22Rv1 (cell line): Measurements from ENCODE around the gene ITGB7.

Source experiments
- ZFX ChIP-seq: fragments of 450-650 bp; IDR thresholded peaks from 2 replicates; pipeline ENCODE4 v1.6.1; 2017; ENCODE audit warnings: antibody characterized with exemption, borderline replicate concordance
- TF ChIP-seq, protein P1 (sequence below): fragments of 450-650 bp; IDR thresholded peaks from 2 replicates; pipeline ENCODE4 v1.5.1; 2017; ENCODE audit warnings: mild to moderate bottlenecking

DNA sequence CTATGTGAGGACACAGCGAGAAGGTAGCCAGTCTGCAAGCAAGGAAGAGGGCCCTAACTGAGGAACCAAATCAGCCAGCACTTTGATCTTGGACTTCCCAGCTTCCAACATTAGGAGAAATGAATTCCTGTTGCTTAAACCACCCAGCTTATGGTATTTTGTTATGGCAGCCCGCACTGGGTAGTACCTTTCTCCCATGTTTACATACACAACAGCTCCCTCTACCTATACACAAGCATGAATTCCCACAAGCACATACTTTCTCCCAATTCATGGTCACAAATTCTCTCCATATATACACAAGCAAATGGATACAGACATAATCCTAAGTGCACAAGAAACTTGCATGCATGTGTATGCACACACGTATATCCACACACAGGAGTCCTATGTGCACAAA is 7.4 kb downstream of the ITGB7 start:
- TF ChIP-seq, protein P1, sequence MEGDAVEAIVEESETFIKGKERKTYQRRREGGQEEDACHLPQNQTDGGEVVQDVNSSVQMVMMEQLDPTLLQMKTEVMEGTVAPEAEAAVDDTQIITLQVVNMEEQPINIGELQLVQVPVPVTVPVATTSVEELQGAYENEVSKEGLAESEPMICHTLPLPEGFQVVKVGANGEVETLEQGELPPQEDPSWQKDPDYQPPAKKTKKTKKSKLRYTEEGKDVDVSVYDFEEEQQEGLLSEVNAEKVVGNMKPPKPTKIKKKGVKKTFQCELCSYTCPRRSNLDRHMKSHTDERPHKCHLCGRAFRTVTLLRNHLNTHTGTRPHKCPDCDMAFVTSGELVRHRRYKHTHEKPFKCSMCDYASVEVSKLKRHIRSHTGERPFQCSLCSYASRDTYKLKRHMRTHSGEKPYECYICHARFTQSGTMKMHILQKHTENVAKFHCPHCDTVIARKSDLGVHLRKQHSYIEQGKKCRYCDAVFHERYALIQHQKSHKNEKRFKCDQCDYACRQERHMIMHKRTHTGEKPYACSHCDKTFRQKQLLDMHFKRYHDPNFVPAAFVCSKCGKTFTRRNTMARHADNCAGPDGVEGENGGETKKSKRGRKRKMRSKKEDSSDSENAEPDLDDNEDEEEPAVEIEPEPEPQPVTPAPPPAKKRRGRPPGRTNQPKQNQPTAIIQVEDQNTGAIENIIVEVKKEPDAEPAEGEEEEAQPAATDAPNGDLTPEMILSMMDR = peak; percentile 20; the same call in 1 of the 2 replicates
- TF ChIP-seq ZFX = no peak
